OCI-LY7 (cell line): ENCODE measurements around the gene EFNA3. TPM values are rescaled to one million over a fixed set of nuclear protein-coding genes. Genes with fewer than 3 reads are reported as not detected.

ENCODE experiments used
- BruUV-seq: library from RNA; stranded (reverse); fragments of 400-500 nt; replicated peaks from 2 replicates; lab custom pipeline; 2021; lab: Mats Ljungman, UMichigan
- CTCF ChIA-PET: fragments of 300-600 bp; sonication (Branson Sonifier 250); formaldehyde crosslinking; loops from one replicate; lab custom pipeline; 2022; ENCODE audit warnings: antibody characterized with exemption; ENCODE audit not compliant: unreplicated experiment; lab: Charles Lee
- POLR2A ChIA-PET: fragments of 300-600 bp; sonication (Branson Sonifier 250); formaldehyde crosslinking; loops from one replicate; lab custom pipeline; 2022; ENCODE audit warnings: antibody characterized with exemption; lab: Charles Lee
- DNase-seq: peaks from one replicate; pipeline ENCODE4 v3.0.0-alpha.2; 2015; ENCODE audit warnings: low spot score
- H2AFZ ChIP-seq: fragments of 200-600 bp; sonication (generic), shearing (Covaris generic); 2 replicates; pipeline ENCODE4 v1.6.1; 2014; ENCODE audit warnings: mild to moderate bottlenecking, antibody characterized with exemption, low read length, moderate library complexity
- H3K27ac ChIP-seq: fragments of 200-600 bp; sonication (generic); 2 replicates; pipeline ENCODE4 v1.5.1; 2014; ENCODE audit warnings: mixed run types, low read depth, mild to moderate bottlenecking, moderate library complexity, low read length, inconsistent platforms; ENCODE audit not compliant: poor library complexity, severe bottlenecking
- H3K36me3 ChIP-seq: fragments of 200-600 bp; sonication (generic); 2 replicates; pipeline ENCODE4 v1.6.1; 2014; ENCODE audit warnings: mild to moderate bottlenecking, antibody characterized with exemption, low read length, moderate library complexity, mixed read lengths; ENCODE audit not compliant: insufficient read depth
- H3K4me1 ChIP-seq: fragments of 200-600 bp; sonication (generic); 2 replicates; pipeline ENCODE4 v1.5.1; 2014; ENCODE audit warnings: mild to moderate bottlenecking, low read length; ENCODE audit not compliant: insufficient read depth, poor library complexity, severe bottlenecking
- H3K4me2 ChIP-seq: fragments of 200-600 bp; sonication (generic); 2 replicates; pipeline ENCODE4 v1.6.1; 2014; ENCODE audit warnings: mild to moderate bottlenecking, low read length
- H3K4me3 ChIP-seq: fragments of 200-600 bp; sonication (generic); 2 replicates; pipeline ENCODE4 v1.5.1; 2014; ENCODE audit warnings: mild to moderate bottlenecking, low read depth, low read length; ENCODE audit not compliant: poor library complexity, severe bottlenecking
- H3K79me2 ChIP-seq: fragments of 200-600 bp; sonication (generic); 2 replicates; pipeline ENCODE4 v1.6.1; 2016; ENCODE audit warnings: low read depth, mild to moderate bottlenecking, low read length, moderate library complexity, mixed read lengths; ENCODE audit not compliant: insufficient read depth
- H3K9me2 ChIP-seq: fragments of 200-600 bp; sonication (generic); 2 replicates; pipeline ENCODE4 v1.6.1; 2016; ENCODE audit warnings: mild to moderate bottlenecking, low read length, mixed read lengths; ENCODE audit not compliant: insufficient read depth
- H3K9me3 ChIP-seq: fragments of 200-600 bp; sonication (generic); 2 replicates; pipeline ENCODE4 v1.6.1; 2014; ENCODE audit warnings: mild to moderate bottlenecking, mixed run types, low read length, mixed read lengths
- H4K20me1 ChIP-seq: fragments of 200-600 bp; sonication (generic); 2 replicates; pipeline ENCODE4 v1.6.1; 2014; ENCODE audit warnings: mild to moderate bottlenecking, antibody characterized with exemption, low read length, moderate library complexity, mixed read lengths; ENCODE audit not compliant: insufficient read depth
- EZH2phosphoT487 ChIP-seq: fragments of 200-600 bp; sonication (generic); IDR thresholded peaks from 2 replicates; pipeline ENCODE4 v1.6.1; 2018; ENCODE audit warnings: low read depth, borderline replicate concordance, mild to moderate bottlenecking, mixed run types, antibody characterized with exemption, low read length, moderate library complexity, mixed read lengths
- intact Hi-C: fragments of 100-400 bp; cut with micrococcal nuclease; formaldehyde crosslinking; loops from one replicate; pipeline ENCODE4 v1.10.0; 2022; ENCODE audit not compliant: unreplicated experiment
- total RNA-seq, 2 experiments: library from RNA; depleted of rRNA in 1 of 2; stranded (reverse); fragments of >200 nt in 1 of 2; shearing (Covaris generic) in 1 of 2; gene quantifications; 2 replicates each; pipeline ENCODE4 v1.2.3, GENCODE V29; 2014 to 2022
- TF ChIP-seq, protein P1 (sequence below): fragments of 200-600 bp; sonication (generic); conservative IDR thresholded peaks from 2 replicates; pipeline ENCODE4 v1.5.1; 2014; ENCODE audit warnings: mild to moderate bottlenecking, antibody characterized with exemption, low read length, moderate library complexity, mixed read lengths

EFNA3 gene
- total RNA-seq, 2 experiments from 2014 or later, result 6.7 to 10.8 TPM

DNA sequence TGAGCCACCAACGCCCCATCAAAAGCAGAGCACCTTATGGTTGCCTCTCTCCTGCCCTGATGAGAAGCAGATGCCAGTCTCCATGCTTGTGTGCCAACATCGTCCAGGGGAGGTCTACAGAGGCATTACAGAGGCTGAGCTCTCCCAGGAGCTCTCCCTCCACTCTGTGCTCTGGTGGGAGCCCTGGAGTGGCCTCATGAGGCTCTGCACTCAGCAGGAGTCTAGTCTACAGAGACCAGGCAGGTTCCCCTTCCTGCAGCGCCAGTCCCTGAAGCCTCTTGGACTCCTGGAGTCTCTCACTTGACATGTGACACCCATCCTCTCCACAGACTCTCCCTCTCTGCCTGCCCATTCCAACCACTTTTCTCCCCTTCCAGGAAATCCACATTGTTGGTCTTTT is 41.6 kb upstream of the EFNA3 start:
- Histone ChIP-seq H3K27ac (no peak overlapping the region), H3K9me2 (no peaks in the 10 kb centered on the region), H4K20me1 (no peaks in the 10 kb centered on the region), H3K4me1 (no peaks in the 10 kb centered on the region), H3K4me2 (no peak overlapping the region), H3K36me3 (no peaks in the 10 kb centered on the region), H2AFZ (no peak overlapping the region), H3K79me2 (no peaks in the 10 kb centered on the region), H3K9me3 (no peaks in the 10 kb centered on the region), H3K4me3 (no peak overlapping the region)
- no peak for TF ChIP-seq EZH2phosphoT487
- TF ChIP-seq, protein P1, sequence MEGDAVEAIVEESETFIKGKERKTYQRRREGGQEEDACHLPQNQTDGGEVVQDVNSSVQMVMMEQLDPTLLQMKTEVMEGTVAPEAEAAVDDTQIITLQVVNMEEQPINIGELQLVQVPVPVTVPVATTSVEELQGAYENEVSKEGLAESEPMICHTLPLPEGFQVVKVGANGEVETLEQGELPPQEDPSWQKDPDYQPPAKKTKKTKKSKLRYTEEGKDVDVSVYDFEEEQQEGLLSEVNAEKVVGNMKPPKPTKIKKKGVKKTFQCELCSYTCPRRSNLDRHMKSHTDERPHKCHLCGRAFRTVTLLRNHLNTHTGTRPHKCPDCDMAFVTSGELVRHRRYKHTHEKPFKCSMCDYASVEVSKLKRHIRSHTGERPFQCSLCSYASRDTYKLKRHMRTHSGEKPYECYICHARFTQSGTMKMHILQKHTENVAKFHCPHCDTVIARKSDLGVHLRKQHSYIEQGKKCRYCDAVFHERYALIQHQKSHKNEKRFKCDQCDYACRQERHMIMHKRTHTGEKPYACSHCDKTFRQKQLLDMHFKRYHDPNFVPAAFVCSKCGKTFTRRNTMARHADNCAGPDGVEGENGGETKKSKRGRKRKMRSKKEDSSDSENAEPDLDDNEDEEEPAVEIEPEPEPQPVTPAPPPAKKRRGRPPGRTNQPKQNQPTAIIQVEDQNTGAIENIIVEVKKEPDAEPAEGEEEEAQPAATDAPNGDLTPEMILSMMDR, result no peak
- no peak for DNase-seq
- ChIA-PET POLR2A (no interaction called here), CTCF (no interaction called here)
- intact Hi-C loops, result no loop called here
- BruUV-seq, result no TSS peak

DNA sequence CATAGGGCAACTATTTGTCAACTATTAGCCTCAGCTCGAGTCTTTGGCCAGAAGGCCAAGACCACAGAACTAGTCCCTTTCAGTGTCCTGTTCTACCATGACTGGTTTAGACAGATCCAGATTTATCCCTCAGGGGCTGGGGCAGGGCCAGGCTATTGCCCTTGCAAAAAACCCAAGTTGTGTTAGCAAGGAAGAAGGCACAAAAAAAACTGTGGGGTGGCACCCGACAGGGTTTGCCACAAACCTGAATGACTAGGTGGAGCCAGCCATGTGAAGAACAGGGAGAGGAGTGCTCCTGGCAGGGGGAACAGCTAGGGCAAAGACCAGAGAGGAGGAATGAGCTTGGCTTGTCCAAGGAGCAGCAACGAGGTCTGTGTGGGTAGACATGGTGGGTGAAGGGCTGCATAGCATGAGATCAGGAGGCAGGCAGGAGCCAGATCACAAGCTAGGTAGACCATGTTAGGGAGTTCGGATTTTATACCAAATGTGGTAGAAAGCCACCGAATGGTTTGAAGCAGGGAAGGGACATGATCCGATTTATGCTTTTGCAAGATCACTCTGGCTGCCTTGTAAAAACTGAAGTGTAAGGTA is 40.7 kb upstream of the EFNA3 start:
- Histone ChIP-seq H3K4me1 (no peaks in the 10 kb centered on the region), H3K36me3 (no peaks in the 10 kb centered on the region), H3K79me2 (no peaks in the 10 kb centered on the region), H3K4me2 (no peak overlapping the region), H4K20me1 (no peaks in the 10 kb centered on the region), H2AFZ (no peak overlapping the region), H3K4me3 (no peak overlapping the region), H3K9me2 (no peaks in the 10 kb centered on the region), H3K27ac (no peak overlapping the region), H3K9me3 (no peaks in the 10 kb centered on the region)
- no peak for DNase-seq
- TF ChIP-seq EZH2phosphoT487, result no peak
- TF ChIP-seq, protein P1, result no peak
- intact Hi-C loops, result no loop called here
- ChIA-PET POLR2A (interaction anchor here (0.7 kb wide), 1 partner anchor 78 kb away, joined by 3 read pairs; no protein-coding TSS in a partner anchor), CTCF (no interaction called here)
- no TSS peak for BruUV-seq

DNA sequence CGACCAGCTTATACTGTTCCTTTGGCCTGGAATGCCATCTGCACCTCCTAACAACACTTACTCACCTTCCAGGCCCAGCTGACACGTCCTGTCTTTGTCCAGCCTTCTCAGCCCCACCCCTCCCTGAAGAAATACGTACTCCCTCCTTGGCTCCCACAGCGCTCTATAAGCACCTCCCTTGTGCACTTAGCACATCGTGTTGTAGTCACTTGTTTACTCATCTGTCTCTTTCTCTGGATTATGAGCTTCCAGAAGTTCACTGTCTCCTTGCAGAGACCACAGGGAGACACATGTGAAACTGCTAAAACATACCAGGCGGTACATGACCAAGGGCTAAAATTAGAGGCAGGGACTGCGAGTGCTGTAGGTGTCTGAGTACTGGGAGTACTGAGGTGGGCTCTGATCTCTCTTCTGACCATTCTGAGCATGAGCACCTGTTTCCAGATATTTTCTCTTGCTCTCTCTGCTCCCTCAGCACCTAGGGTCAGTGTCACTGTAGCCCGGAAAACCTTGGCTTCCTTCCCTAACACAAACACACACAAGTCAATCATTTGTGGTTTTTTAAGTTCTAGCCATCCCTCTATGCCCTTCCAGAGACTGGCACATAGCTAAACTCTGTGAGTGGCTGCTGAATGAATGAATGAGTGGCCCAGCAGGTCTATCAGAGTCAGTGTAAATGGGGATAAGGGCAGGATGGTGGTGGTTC is 39.9 kb upstream of the EFNA3 start:
- ChIA-PET POLR2A (interaction anchor here (0.6 to 0.7 kb wide), 2 partner anchors 77 to 370 kb away, joined by 3 read pairs; no protein-coding TSS in a partner anchor), CTCF (no interaction called here)
- TF ChIP-seq EZH2phosphoT487, result no peak
- TF ChIP-seq, protein P1, result no peak
- Histone ChIP-seq H4K20me1 (no peaks in the 10 kb centered on the region), H3K4me1 (no peaks in the 10 kb centered on the region), H3K36me3 (no peaks in the 10 kb centered on the region), H3K79me2 (no peaks in the 10 kb centered on the region), H3K4me3 (no peak overlapping the region), H3K27ac (no peak overlapping the region), H3K4me2 (no peak overlapping the region), H3K9me2 (no peaks in the 10 kb centered on the region), H2AFZ (no peak overlapping the region), H3K9me3 (no peaks in the 10 kb centered on the region)
- no peak for DNase-seq
- BruUV-seq, result no TSS peak
- intact Hi-C loops, result no loop called here
